Lower leg skin (tissue), 4 donors: ENCODE results near the gene CCBE1. TPM values are rescaled to one million over a fixed set of nuclear protein-coding genes. Genes with fewer than 3 reads are reported as not detected.

ENCODE experiments used
- DNase-seq, 2 donors: peaks; one replicate each; pipeline ENCODE4 v3.0.0-alpha.2; 2019; ENCODE audit warnings: low spot score in 2 of 2
- H3K4me3 ChIP-seq: fragments of 200-600 bp; sonication (generic); 2 replicates; pipeline ENCODE4 v1.5.1; 2017; ENCODE audit warnings: mild to moderate bottlenecking, low read depth; ENCODE audit not compliant: poor library complexity, severe bottlenecking
- CTCF ChIP-seq, 3 donors: fragments of 450-650 bp; IDR thresholded peaks; one replicate each; pipeline ENCODE4 v1.5.1; 2016; ENCODE audit warnings: antibody characterized with exemption in 3 of 3, mild to moderate bottlenecking in 3 of 3, moderate library complexity in 2 of 3
- POLR2A ChIP-seq, 2 donors: fragments of 450-650 bp; IDR thresholded peaks; one replicate each; pipeline ENCODE4 v1.6.1; 2016 to 2017; ENCODE audit warnings: antibody characterized with exemption in 2 of 2, mild to moderate bottlenecking in 1 of 2, moderate library complexity in 1 of 2
- WGBS, 2 donors: methylation state at CpG; one replicate each; pipeline ENCODE4 v1.1.5; 2018; 5-methylcytosine and 5-hydroxymethylcytosine counted together
- intact Hi-C: fragments of 100-400 bp; cut with DNase I; formaldehyde crosslinking; loops from one replicate; pipeline ENCODE4 v1.15.0; 2023; ENCODE audit warnings: low total_unique reads
- total RNA-seq, 4 donors: library from RNA; depleted of rRNA; stranded (reverse); fragments of >200 nt; gene quantifications; one replicate each; pipeline ENCODE4 v1.1.0, GENCODE V29; 2016

The CCBE1 gene
- total RNA-seq, 4 donors from 2014 or later = 3.0 to 15.5 (median 3.2) TPM

- DNase-seq = peak; percentile 79 to 94
- H3K4me3 ChIP-seq = no peak overlapping the region
- TF ChIP-seq POLR2A (IDR thresholded peaks at IDR 0.05) (no peak), CTCF (IDR thresholded peaks at IDR 0.05) (no peak)
- 18 to 30% methylated on average over 13 of the region's 13 CpGs for WGBS, 2 donors
- intact Hi-C loops = no loop called here
Measured at GRCh38 chr18:59514203-59514602, 183.0 kb downstream of the CCBE1 start.

DNA sequence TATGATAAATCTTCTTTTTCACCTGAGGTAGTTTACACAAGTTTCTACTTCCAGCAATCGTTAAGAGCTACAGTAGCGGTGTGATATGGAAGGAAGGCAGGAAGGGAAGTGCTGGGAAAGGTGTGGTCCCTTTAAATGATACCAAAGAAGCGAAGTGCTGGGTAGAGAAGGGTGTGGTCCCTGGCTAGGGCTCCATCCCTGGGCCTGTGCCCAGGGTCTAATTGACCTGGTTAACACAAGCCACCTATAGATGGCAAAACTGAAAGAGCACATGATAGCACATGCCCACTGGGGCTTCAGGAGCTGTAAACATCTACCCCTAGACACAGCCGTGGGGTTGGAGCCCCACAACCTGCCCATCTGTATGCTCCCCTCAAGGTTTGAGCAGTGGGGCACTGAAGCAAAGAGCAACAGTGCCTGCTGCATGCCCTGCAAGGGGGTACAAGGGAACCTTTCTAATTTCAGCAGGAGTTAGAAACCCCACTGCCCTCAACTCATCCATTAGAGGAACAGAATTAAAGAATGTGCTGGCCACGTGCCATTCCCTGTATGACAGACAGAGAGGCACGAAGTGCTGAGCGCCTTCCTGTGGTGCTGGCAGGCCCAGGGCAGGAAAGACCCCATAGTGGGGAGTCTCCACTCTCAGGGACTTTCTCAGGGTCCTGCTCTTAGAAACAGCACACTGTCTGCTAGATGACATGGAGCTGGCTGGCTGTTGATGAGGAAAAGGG, 185.0 kb downstream of the CCBE1 start:
- TF ChIP-seq CTCF (IDR thresholded peaks at IDR 0.05) = no peak
- no peak for TF ChIP-seq POLR2A (IDR thresholded peaks at IDR 0.05)
- WGBS, 2 donors = 48 to 55% methylated on average over 7 of the region's 7 CpGs
- H3K4me3 ChIP-seq = no peak overlapping the region
- intact Hi-C loops = no loop called here
- no peak for DNase-seq

DNA sequence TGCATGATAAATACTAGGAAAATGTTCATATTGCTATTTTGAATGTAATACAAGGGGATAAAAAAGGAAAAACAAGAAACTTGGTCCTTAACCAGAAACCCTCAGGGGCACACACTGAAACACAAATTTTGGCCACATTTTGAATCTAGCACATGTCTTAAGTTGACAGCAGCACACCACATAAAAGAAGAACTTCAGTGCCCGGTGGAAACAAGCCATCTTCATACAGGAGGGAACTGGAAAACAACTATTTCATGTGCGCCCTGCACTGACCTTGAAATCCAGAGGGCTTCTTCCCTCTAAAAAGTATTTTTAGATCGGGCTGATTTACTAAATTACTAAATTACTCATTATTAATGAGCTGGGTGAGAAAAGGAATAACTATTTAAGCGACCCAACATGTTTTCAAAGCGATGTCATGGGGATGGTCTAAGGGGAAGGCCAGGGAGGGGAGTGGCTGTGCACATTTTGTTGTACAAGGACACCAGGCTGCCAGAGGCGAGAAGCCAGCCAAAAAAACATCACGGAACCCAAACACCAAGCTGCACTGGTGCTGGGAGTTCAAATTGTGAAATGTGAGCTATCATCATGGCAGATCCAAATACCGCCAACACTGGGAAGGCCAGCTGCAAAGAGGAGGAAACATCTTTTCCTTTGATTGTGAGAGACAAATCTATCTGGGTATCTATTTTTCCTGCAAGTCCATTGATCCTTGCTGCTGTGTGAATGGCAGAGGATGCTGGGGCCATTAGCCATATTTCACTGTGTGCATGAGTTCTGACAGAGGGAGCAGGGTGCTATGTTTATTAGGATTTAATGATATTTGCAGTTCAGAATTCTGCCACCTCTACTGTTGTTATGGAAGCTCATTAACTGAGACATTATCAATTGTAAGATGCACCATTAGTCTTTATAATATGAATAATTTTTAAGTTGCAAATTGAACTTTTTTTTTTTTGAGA, 187.5 kb downstream of the CCBE1 start:
- intact Hi-C loops = no loop called here
- WGBS, 2 donors = 26 to 30% methylated on average over 8 of the region's 8 CpGs
- TF ChIP-seq POLR2A (IDR thresholded peaks at IDR 0.05) (no peak), CTCF (IDR thresholded peaks at IDR 0.05) (no peak)
- no peak overlapping the region for H3K4me3 ChIP-seq
- peak; percentile 73 to 89 for DNase-seq

DNA sequence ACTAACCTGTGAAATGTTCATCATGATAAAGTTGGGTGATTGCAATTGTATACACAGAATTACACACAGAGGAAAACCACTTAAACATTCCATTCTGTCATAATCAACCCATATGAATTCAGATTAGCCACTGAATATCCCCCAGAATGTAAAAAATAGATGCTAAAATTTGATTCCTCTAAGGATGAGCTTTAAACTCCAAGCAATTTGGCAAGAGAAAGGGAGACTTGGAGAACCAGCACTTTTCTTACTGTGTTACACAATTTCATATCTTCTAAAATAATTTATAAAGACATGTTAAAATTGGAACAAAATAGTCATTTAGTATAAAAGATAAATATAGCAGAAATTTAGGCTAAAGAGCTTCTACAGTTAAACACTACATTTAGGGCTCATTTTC, 191.9 kb downstream of the CCBE1 start:
- TF ChIP-seq POLR2A (IDR thresholded peaks at IDR 0.05) (no peak), CTCF (IDR thresholded peaks at IDR 0.05) (no peak)
- no peak for DNase-seq
- intact Hi-C loops = no loop called here
- no peak overlapping the region for H3K4me3 ChIP-seq

DNA sequence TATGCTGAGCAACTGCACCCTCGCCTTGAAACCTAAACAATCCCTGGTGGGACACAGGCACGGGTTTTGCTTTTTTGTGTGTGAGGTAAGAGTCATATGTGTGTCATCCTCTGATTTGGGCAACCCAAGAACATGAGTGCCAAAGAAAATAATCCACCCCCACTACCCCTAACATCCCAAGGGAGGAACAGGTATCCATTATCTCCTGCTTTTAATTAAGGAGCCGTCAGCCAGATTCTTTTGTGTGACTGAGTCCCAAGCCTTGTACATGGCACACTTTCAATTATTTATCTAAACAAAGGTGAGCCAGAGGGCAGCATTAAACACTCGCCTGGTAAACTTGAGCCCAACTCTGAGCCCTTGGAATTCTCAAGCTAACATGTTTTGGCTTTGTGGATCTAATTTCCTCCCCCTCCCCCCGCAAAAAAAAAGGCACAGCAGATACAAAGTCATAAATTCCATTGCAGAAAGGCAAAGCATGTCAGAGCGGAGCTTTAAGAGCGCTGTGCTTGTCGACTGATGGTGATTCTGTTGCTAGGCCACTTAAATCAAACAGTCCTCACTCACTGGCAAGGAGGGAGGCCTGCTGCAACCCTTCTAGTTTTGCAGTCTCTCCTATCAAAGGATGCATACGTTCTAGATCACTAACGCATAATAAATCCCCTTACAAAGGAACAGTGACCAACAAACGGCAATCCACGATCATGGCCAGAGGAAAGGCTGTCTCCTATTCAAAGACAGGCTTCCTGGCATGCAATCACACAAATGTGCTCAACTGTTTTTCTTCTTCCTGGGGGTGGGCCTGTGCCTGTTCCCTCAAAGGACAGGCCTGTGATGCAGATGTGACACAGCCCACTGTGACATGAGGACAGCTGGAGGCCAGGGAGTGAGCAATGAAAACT, 194.7 kb downstream of the CCBE1 start:
- DNase-seq = peak in 1 of 2 donors; percentile 40
- WGBS, 2 donors = 16% methylated on average over 12 of the region's 12 CpGs
- intact Hi-C loops = no loop called here
- H3K4me3 ChIP-seq = no peak overlapping the region
- TF ChIP-seq CTCF (IDR thresholded peaks at IDR 0.05) (no peak), POLR2A (IDR thresholded peaks at IDR 0.05) (no peak)
